ENCODE measurements around the gene PNPLA7.
"Not testable (repeated sequence)": the region's sequence is repeated elsewhere in the genome, so short reads cannot be mapped to it uniquely, and the experiment has no call there.

PNPLA7 gene

DNA sequence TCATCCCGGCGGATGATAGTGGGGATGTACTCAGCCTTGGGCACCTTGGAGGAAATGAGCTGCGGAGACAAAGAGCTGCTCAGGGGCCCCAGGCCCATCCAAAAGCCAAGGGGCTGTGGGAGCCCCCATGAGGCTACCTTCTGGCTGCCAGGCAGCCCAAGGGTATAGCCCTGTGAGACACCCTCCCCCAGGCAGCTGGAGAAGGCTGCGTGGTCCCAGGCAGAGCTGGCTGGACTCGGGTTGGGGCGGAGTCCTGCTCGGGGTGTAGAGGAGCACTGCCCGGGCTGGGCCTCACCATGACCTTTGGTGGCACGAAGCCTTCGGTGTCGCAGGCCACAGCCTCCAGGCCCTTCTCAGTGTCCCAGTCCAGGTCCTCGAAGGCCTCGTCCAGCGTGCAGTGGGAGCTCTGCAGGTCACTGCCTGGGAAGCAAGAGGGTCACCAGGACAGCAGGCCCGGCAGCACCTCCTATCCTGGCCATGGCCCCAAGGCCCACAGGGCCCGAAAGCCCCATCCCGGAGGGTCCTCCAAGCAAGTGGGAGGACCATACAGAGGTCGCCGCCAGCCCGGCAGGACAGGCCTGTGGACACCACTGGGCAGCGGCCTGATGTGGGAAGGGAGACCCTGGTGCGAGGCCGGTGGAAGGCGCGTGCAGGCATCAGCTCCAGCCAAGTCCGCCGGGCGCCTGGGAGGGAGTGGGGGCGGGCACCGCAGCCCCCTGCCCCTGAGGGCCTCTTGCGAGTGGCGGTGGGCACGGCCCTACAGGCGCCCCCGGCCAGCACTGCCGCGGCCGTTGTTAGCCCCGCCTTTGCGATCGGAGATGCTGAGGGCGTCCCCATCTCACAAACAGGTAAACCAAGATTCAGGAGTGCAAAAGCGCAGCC lies 97.2 kb downstream of the PNPLA7 start:
- DNase-seq (ENCODE audit: low read depth in 2 of 3, low spot score in 2 of 3) = no peak

GRCh38 chr9:137452006-137452760 lies 98.0 kb downstream of the PNPLA7 start:
- DNase-seq (ENCODE audit: low read depth in 2 of 3, low spot score in 2 of 3) = no peak

DNA sequence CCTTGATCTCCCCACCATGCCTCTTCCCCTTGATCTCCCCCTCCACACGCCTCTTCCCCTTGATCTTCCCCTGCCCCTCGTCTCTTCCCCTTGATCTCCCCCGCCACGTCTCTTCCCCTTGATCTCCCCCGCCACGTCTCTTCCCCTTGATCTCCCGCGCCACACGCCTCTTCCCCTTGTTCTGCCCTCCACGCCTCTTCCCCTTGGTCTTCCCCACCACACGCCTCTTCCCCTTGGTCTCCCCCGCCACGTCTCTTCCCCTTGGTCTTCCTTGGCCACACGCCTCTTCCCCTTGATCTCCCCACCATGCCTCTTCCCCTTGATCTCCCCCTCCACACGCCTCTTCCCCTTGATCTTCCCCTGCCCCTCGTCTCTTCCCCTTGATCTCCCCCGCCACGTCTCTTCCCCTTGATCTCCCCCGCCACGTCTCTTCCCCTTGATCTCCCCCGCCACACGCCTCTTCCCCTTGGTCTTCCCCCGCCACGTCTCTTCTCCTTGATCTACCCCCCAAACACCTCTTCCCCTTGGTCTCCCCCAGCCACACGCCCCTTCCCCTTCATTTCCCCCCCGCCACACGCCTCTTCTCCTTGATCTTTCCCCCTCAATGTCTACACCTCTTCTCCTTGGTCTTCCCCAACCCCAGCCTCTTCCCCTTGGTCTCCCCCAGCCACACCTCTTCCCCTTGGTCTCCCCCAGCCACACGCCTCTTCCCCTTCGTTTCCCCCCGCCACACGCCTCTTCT lies 98.8 kb downstream of the PNPLA7 start:
- not testable (repeated sequence) for DNase-seq (ENCODE audit: low read depth in 2 of 3, low spot score in 2 of 3)

GRCh38 chr9:137450539-137451222 lies 99.5 kb downstream of the PNPLA7 start:
- not testable (repeated sequence) for DNase-seq (ENCODE audit: low read depth in 2 of 3, low spot score in 2 of 3)

DNA sequence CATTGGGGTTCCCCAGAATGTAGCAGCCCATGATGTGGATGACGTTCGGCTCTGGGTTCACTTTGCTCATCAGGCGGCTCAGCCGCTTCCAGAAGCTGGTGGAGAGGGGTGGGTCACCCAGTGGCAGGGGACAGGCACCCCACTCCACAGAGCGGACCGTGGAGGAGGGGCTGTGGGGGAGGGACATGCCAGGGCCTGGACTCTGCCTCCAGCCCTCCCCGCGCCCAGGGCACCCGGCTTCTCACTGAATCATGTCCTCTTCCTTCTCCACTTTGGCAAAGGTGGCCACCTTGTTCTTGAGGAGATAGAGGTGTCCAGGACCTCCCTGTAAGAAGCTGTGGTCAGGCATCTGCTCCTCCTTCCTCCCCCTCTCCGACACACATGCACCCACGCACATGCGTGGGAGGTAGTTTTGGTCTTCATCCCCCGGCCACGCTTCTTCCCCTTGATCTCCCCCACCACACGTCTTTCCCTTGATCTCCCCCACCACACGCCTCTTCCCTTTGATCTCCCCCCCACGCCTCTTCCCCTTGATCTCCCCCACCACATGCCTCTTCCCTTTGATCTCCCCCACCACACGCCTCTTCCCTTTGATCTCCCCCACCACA lies 100.2 kb downstream of the PNPLA7 start:
- DNase-seq (ENCODE audit: low read depth in 2 of 3, low spot score in 2 of 3) = no peak

- no peak for DNase-seq (ENCODE audit: low read depth in 2 of 3, low spot score in 2 of 3)
These were observed 100.9 kb downstream of the PNPLA7 start for GRCh38 chr9:137449081-137449844.

DNA sequence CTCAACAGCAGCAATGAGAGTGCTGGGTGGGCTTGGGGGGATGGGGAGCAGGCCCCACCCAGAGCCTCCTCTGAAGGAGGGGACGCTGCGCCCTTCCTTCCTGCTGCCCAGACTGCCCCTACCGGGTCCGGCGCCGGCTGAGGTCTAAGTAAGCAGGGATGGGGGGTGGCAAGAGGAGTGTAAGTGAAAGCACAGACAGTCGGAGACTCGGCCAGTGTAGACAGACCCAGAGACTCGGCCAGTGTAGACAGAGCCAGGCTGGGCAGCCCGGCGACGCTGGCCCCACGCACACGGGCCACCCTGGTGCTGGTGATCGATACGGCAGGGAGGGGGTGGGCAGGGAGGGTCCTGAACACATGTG lies 101.6 kb downstream of the PNPLA7 start:
- no peak for DNase-seq (ENCODE audit: low read depth in 2 of 3, low spot score in 2 of 3)

- DNase-seq (ENCODE audit: low read depth in 2 of 3, low spot score in 2 of 3) = no peak
These were observed 102.2 kb downstream of the PNPLA7 start for GRCh38 chr9:137447722-137448601.

DNA sequence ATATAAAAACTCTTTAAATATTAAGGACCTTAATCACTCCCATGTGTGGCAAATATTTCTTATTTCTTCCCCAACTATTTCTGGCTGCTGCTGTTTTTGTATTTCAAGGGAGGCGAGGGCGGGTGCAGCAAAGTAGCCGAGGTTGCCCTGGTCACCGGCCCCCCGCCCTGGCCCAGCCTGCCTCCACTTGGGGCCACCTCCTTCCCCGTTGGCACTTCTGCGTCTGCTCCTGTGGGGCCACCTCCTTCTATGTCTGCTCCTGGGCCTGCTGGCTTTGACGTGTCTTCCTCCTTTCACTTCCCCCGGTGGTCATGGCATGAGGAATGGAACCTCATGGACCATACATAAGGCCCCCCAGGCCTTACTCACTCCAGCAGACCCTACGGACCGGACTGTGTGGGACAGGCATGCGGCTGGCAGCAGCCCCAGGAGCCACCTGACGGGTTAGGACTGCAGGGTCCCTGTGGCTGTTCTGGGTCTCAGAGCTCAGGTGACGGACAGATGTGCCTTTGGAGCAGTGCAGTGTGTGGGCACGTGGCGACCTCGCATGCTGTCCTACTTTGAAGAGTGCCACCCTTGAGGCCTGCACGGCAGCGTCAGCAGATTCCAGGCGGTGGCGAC lies 103.2 kb downstream of the PNPLA7 start:
- no peak for DNase-seq (ENCODE audit: low read depth in 2 of 3, low spot score in 2 of 3)

- no peak for DNase-seq (ENCODE audit: low read depth in 2 of 3, low spot score in 2 of 3)
These were observed 104.2 kb downstream of the PNPLA7 start for GRCh38 chr9:137445930-137446431.

GRCh38 chr9:137445275-137445807 lies 104.9 kb downstream of the PNPLA7 start:
- DNase-seq (ENCODE audit: low read depth in 2 of 3, low spot score in 2 of 3) = peak; percentile 48 to 76 (median 74)

GRCh38 chr9:137444106-137444790 lies 106.0 kb downstream of the PNPLA7 start:
- DNase-seq (ENCODE audit: low read depth in 2 of 3, low spot score in 2 of 3) = no peak

DNA sequence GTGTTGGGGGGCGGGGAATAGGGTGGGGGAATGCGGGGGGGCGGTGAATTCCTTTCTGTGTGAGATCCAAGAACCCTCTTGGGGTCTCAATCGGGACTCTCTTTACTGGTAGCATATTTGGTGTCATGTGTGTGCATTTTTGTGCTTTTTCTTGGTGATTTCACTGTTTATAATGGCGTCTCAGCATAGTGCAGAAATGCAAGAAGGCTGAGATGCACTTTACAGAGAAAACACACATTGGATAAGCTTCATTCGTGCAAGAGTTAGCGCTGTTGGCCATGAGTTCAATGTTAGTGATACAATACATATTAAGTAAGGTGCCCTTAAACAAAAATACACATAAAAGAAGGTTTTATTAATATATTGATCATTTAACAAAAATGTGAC lies 108.3 kb downstream of the PNPLA7 start:
- no peak for DNase-seq (ENCODE audit: low read depth in 2 of 3, low spot score in 2 of 3)

DNA sequence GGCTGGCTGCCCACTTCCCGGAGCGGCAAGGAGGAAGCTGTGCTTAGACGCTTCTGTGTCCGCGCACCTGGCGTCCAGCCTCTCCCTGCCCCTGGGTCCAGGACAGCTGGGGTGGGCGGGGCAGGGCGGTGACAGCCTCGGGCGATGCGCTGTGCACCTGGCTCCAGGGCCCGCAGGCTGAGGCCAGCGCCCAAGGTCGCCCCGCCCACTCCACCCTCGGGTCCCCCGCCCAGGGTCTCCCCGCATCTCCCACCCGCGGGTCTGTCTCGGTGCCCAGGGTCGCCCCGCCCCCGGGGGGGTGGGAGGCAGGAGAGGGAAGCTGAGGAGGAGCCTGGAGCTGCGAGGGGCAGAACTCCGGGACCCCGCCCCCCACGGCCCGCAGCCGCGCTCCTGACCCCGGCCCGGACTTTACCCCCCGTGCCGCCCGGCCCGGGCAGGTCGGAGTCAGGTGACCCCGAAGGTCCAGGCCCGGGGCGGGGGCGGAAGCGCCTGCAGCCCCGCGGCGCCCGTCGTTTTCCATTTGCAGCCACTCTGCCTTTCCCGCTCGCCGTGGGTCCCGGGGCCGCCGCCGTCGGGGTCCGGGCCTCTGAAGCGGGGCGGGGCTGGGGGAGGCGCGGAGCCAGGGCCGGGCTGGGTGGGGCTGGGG lies 108.8 kb downstream of the PNPLA7 start, which contains the start of gene ENTPD8:
Gene ENTPD8, minus strand, starts transcription at position 69 of the 646 bp plus-strand sequence. CDS start 3,072 bp downstream, outside the sequence.
- no peak for DNase-seq (ENCODE audit: low read depth in 2 of 3, low spot score in 2 of 3)

DNA sequence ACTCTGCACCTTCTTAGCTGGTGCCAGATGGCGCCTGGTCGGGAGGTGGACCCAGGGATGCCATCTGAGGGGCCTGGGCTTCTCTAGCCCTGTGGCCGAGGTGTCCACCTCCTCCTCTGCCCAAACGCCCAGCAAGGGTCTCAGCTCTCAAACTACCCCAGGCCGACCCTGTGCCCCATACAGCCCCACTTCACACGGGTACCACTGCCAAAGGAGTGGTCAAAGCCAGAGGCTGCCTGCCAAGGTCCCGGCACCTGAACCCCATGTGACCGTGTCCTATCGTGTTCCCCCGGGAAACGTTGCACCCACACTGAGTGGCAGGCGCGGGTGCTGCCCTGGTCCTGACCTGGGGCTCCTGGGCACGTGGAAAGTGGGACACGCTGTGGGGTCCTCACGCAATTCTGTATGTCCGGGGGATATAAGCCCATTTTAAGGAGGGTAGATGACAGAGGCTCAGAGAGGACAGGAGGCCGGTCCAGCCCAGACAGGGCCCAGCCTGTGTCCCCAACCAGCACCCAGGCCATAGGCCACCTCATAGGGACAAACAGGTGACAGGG lies 111.0 kb downstream of the PNPLA7 start:
- no peak for DNase-seq (ENCODE audit: low read depth in 2 of 3, low spot score in 2 of 3)

DNA sequence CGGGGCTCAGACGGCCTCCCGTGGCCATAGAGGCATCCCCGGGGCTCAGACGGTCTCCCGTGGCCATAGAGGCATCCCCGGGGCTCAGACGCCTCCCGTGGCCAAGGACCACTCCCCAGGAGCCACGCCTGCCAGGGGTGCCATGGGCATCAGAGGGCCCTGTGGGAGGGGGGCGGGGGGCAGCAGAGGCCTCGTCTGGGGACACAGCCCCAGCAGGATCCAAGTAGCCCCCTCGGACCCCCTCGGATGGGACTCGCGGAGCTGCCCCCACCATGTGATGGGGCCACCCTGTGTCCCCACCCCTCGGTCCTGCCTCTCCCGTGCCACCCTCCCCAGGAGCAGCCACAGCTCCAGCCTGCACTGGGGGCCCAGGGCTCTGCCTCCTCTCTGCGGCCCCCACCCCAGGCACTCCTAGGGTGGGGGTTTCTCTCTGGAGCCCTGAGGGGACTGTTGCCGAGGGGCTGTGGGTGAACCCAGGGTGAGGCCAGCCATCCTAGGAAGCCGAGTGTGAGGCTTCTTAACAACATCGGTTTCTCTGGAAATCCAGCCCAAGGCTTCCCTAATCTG lies 111.5 kb downstream of the PNPLA7 start:
- no peak for DNase-seq (ENCODE audit: low read depth in 2 of 3, low spot score in 2 of 3)
